ENCODE results near the gene AIFM1. TPM values are rescaled to one million over a fixed set of nuclear protein-coding genes. Genes with fewer than 3 reads are reported as not detected.

The AIFM1 gene
- total and polyA plus RNA-seq, 2 donors (not counting 3 experiments of a cell fraction or from before 2014, with no cell fraction given): 23.7 to 29.7 TPM

DNA sequence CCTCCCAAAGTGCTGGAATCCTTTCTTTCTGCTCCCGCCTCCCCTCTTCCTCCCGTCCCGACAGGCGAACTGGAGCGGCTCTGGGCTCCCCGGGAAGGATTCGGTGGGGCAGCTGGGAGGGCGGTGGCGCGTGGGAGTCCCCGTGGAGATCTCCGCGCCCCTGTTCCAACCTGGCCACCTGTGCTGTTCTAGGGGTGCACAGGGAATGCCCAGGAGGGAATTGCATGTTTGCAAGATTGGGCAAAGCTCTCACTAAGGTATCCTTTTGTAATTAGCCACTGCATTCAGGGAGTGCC lies 44.2 kb downstream of the AIFM1 start:
- Histone ChIP-seq H3K4me3 (replicated peaks in 1 of 3; ENCODE audit: insufficient read depth in 1 of 3, low read depth in 1 of 3, low read length in 3 of 3) (no peak overlapping the region), H3K9ac (replicated peaks; ENCODE audit: extremely low read depth, insufficient read depth, low read length) (peak overlapping the region; percentile 65), H3K4me2 (ENCODE audit: insufficient read depth, low read length) (peak overlapping the region; percentile 53), H3K36me3 (ENCODE audit: control insufficient read depth in 2 of 2, extremely low read depth in 1 of 2, insufficient read depth in 2 of 2, low read length in 2 of 2) (no peaks in the 10 kb centered on the region), H3K4me1 (ENCODE audit: control insufficient read depth, extremely low read depth, insufficient read depth, low read length) (peaks cover 40% of the 10 kb centered on the region), H2AFZ (ENCODE audit: low read depth, low read length) (no peak overlapping the region), H4K20me1 (replicated peaks; ENCODE audit: control insufficient read depth, extremely low read depth, insufficient read depth, low read length) (no peaks in the 10 kb centered on the region), H3K9me1 (replicated peaks; ENCODE audit: control insufficient read depth, extremely low read depth, insufficient read depth, low read length) (no peaks in the 10 kb centered on the region), H3K27ac (ENCODE audit: insufficient read depth, low read depth, low read length) (peak overlapping the region; percentile 82), H3K9me3 (replicated peaks; ENCODE audit: control insufficient read depth, insufficient read depth, low read length) (no peaks in the 10 kb centered on the region), H3K27me3 (ENCODE audit: control insufficient read depth in 2 of 2, insufficient read depth in 2 of 2, low read length in 2 of 2) (no peaks in the 10 kb centered on the region), H3K79me2 (ENCODE audit: control insufficient read depth, insufficient read depth, low read length) (no peaks in the 10 kb centered on the region)
- POLR2A ChIA-PET: interaction anchor here (0.7 to 1.0 kb wide), 2 partner anchors 16 to 61 kb away, joined by 3 read pairs; no protein-coding TSS in a partner anchor
- no TSS peak for BruUV-seq (replicated peaks)
- no peak for FAIRE-seq
- CTCF ChIA-PET: interaction anchor here (0.9 to 5.7 kb wide), 10 partner anchors 9 to 71 kb away, joined by 3 to 65 read pairs (median 8); partner anchors contain the start of gene ELF4
- dilution Hi-C loops (cut with MboI; ENCODE audit: extremely low pct_ligation_motif_present, low sequenced_read_pairs): no loop called here
- intact Hi-C loops (cut with micrococcal nuclease): loop anchor here (2.0 kb wide), 1 partner anchor 45 kb away; no protein-coding TSS in a partner anchor
- DNase-seq (ENCODE audit: low read depth, low spot score): no peak
- TF ChIP-seq EZH2 (IDR thresholded peaks at IDR 0.05; ENCODE audit: borderline replicate concordance, low read depth, low read length, severe bottlenecking) (no peak), MYC (IDR thresholded peaks at IDR 0.05; ENCODE audit: low read depth, low read length) (no peak), JUN (IDR thresholded peaks at IDR 0.05; ENCODE audit: borderline replicate concordance, insufficient read depth, insufficient read length, low read depth) (no peak)

DNA sequence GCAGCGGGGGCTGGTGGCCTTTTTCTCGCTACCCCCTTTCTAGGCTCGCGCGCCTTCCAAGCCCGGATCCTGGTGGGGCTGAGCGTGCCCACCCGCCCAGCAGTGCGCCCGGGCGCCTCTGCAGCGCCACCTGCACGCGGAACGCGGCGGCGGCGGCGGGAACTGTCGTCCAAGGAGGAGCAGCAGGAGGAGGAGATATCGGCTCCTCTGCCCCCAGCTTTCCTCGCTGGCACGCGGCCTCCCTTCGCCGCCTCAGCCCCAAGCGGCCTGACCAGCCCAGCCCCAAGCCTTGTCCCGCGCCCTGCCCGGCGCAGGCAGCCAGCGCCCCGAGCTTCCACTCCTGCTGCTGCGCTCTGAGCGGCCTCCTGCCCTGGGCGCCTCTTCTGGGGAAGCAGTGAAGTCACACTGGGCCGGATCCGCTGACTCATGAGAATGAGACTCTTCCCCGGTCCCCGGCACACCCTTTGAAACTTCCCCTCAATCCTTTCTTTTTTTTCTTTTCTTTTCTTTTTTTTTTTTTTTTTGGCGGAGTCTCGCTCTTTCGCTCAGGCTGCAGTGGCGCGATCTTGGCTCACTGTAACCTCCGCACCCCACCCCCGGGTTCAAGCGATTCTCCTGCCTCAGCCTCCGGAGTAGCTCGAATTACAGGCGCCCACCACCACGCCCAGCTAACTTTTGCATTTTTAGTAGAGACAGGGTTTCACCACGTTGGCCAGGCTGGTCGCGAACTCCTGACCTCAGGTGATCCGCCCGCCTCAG lies 44.7 kb downstream of the AIFM1 start:
- FAIRE-seq: peak; percentile 86
- TF ChIP-seq POLR2AphosphoS5 (IDR thresholded peaks at IDR 0.05; ENCODE audit: insufficient read depth, low read depth, low read length) (no peak), EZH2 (IDR thresholded peaks at IDR 0.05; ENCODE audit: borderline replicate concordance, low read depth, low read length, severe bottlenecking) (no peak), GATA2 (IDR thresholded peaks at IDR 0.05; ENCODE audit: insufficient read depth, insufficient read length, low read depth, low read length) (no peak), POLR2A (IDR thresholded peaks at IDR 0.05; ENCODE audit: low read depth, low read length) (peak; percentile 41), MYC (IDR thresholded peaks at IDR 0.05; ENCODE audit: low read depth, low read length) (no peak), JUN (IDR thresholded peaks at IDR 0.05; ENCODE audit: borderline replicate concordance, insufficient read depth, insufficient read length, low read depth) (peak; percentile 3), FOS (IDR thresholded peaks at IDR 0.05; ENCODE audit: borderline replicate concordance, insufficient read depth, low read length) (peak; percentile 32)
- TF ChIP-seq, protein P1, sequence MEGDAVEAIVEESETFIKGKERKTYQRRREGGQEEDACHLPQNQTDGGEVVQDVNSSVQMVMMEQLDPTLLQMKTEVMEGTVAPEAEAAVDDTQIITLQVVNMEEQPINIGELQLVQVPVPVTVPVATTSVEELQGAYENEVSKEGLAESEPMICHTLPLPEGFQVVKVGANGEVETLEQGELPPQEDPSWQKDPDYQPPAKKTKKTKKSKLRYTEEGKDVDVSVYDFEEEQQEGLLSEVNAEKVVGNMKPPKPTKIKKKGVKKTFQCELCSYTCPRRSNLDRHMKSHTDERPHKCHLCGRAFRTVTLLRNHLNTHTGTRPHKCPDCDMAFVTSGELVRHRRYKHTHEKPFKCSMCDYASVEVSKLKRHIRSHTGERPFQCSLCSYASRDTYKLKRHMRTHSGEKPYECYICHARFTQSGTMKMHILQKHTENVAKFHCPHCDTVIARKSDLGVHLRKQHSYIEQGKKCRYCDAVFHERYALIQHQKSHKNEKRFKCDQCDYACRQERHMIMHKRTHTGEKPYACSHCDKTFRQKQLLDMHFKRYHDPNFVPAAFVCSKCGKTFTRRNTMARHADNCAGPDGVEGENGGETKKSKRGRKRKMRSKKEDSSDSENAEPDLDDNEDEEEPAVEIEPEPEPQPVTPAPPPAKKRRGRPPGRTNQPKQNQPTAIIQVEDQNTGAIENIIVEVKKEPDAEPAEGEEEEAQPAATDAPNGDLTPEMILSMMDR (IDR thresholded peaks at IDR 0.05; ENCODE audit: extremely low read depth in 1 of 2, insufficient read depth in 1 of 2, low read depth in 1 of 2, low read length in 2 of 2): peak; percentile 57 to 62
- TF ChIP-seq, protein P2, sequence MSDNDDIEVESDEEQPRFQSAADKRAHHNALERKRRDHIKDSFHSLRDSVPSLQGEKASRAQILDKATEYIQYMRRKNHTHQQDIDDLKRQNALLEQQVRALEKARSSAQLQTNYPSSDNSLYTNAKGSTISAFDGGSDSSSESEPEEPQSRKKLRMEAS (IDR thresholded peaks at IDR 0.05; ENCODE audit: insufficient read depth, insufficient read length): no peak

More for the DNA sequence above, 44.7 kb downstream of the AIFM1 start:
- Histone ChIP-seq H3K9me1 (replicated peaks; ENCODE audit: control insufficient read depth, extremely low read depth, insufficient read depth, low read length) (no peaks in the 10 kb centered on the region), H2AFZ (ENCODE audit: low read depth, low read length) (no peak overlapping the region), H3K79me2 (ENCODE audit: control insufficient read depth, insufficient read depth, low read length) (no peaks in the 10 kb centered on the region), H3K4me3 (replicated peaks in 1 of 3; ENCODE audit: insufficient read depth in 1 of 3, low read depth in 1 of 3, low read length in 3 of 3) (peak overlapping the region in 1 of 3 experiments; percentile 30), H3K27me3 (ENCODE audit: control insufficient read depth in 2 of 2, insufficient read depth in 2 of 2, low read length in 2 of 2) (no peaks in the 10 kb centered on the region), H3K9ac (replicated peaks; ENCODE audit: extremely low read depth, insufficient read depth, low read length) (peak overlapping the region; percentile 65), H3K9me3 (replicated peaks; ENCODE audit: control insufficient read depth, insufficient read depth, low read length) (no peaks in the 10 kb centered on the region), H3K4me1 (ENCODE audit: control insufficient read depth, extremely low read depth, insufficient read depth, low read length) (peaks cover 40% of the 10 kb centered on the region), H3K27ac (ENCODE audit: insufficient read depth, low read depth, low read length) (peak overlapping the region; percentile 82), H3K4me2 (ENCODE audit: insufficient read depth, low read length) (peak overlapping the region; percentile 53), H3K36me3 (ENCODE audit: control insufficient read depth in 2 of 2, extremely low read depth in 1 of 2, insufficient read depth in 2 of 2, low read length in 2 of 2) (no peaks in the 10 kb centered on the region), H4K20me1 (replicated peaks; ENCODE audit: control insufficient read depth, extremely low read depth, insufficient read depth, low read length) (no peaks in the 10 kb centered on the region)
- no TSS peak for BruUV-seq (replicated peaks)
- dilution Hi-C loops (cut with MboI; ENCODE audit: extremely low pct_ligation_motif_present, low sequenced_read_pairs): no loop called here
- POLR2A ChIA-PET: interaction anchor here (0.7 to 1.6 kb wide), 4 partner anchors 16 to 60 kb away, joined by 3 read pairs; partner anchors contain the start of gene AIFM1
- DNase-seq (ENCODE audit: low read depth, low spot score): peak; percentile 75
- CTCF ChIA-PET: interaction anchor here (0.9 to 5.7 kb wide), 12 partner anchors 10 to 72 kb away, joined by 3 to 65 read pairs (median 6); partner anchors contain the start of gene ELF4
- intact Hi-C loops (cut with micrococcal nuclease): loop anchor here (1.0 to 2.0 kb wide), 2 partner anchors 41 to 46 kb away; no protein-coding TSS in a partner anchor

All from endothelial cell of umbilical vein (primary cell).